HG02571 (cell line): ENCODE measurements around the gene TPM1.
"Not testable (repeated sequence)": the region's sequence is repeated elsewhere in the genome, so short reads cannot be mapped to it uniquely, and the experiment has no call there.

Experiments
- ATAC-seq: cut with Tn5 transposase; IDR thresholded peaks from one replicate; pipeline ENCODE4 v1.9.1; 2021; ENCODE audit warnings: mild to moderate bottlenecking, moderate library complexity; ENCODE audit not compliant: unreplicated experiment

The TPM1 gene

GRCh38 chr15:63041974-63042876 is at the start of gene TPM1:
TSS of gene TPM1 (plus strand) at chr15:63042747. CDS start at chr15:63042830, 83 bp downstream.
- ATAC-seq: no peak

- ATAC-seq: no peak
These were observed 49.5 kb upstream of the TPM1 start for GRCh38 chr15:62993066-62993465.

GRCh38 chr15:62993632-62994031 is 48.9 kb upstream of the TPM1 start:
- not testable (repeated sequence) for ATAC-seq

GRCh38 chr15:62994439-62994838 is 48.1 kb upstream of the TPM1 start:
- no peak for ATAC-seq

- no peak for ATAC-seq
These were observed 47.4 kb upstream of the TPM1 start for GRCh38 chr15:62994975-62995681.

- no peak for ATAC-seq
These were observed 45.1 kb upstream of the TPM1 start for GRCh38 chr15:62997441-62997840.

- ATAC-seq: no peak
These were observed 44.2 kb upstream of the TPM1 start for GRCh38 chr15:62998262-62998890.

- no peak for ATAC-seq
These were observed 43.4 kb upstream of the TPM1 start for GRCh38 chr15:62999178-62999577.

GRCh38 chr15:62999923-63000561 is 42.5 kb upstream of the TPM1 start:
- ATAC-seq: no peak

GRCh38 chr15:63000706-63001105 is 41.8 kb upstream of the TPM1 start:
- ATAC-seq: no peak

GRCh38 chr15:63004211-63004610 is 38.3 kb upstream of the TPM1 start:
- no peak for ATAC-seq

GRCh38 chr15:63006032-63006878 is 36.3 kb upstream of the TPM1 start:
- ATAC-seq: no peak

- no peak for ATAC-seq
These were observed 34.1 kb upstream of the TPM1 start for GRCh38 chr15:63008333-63009049.

- ATAC-seq: no peak
These were observed 32.2 kb upstream of the TPM1 start for GRCh38 chr15:63010386-63010785.

GRCh38 chr15:63010920-63011693 is 31.4 kb upstream of the TPM1 start:
- no peak for ATAC-seq

GRCh38 chr15:63012444-63012843 is 30.1 kb upstream of the TPM1 start:
- ATAC-seq: no peak

GRCh38 chr15:63013052-63013808 is 29.3 kb upstream of the TPM1 start:
- ATAC-seq: no peak

GRCh38 chr15:63014578-63014977 is 28.0 kb upstream of the TPM1 start:
- no peak for ATAC-seq
